Raji (cell line): ENCODE results near the gene POU2AF2.

ENCODE experiments used
- POLR2A ChIP-seq: IDR thresholded peaks from 2 replicates; pipeline ENCODE4 v1.6.1; 2011; ENCODE audit warnings: low read depth, low read length, control low read depth; ENCODE audit not compliant: insufficient read depth

The POU2AF2 gene

GRCh38 chr11:111297696-111298095 is 52.2 kb downstream of the POU2AF2 start:
- TF ChIP-seq POLR2A = no peak

- no peak for TF ChIP-seq POLR2A
Observed at GRCh38 chr11:111298413-111299100, 53.0 kb downstream of the POU2AF2 start, which contains the start of gene POU2AF3. TSS of gene POU2AF3 (plus strand) at chr11:111298546. CDS start at chr11:111298582, 36 bp downstream.

- no peak for TF ChIP-seq POLR2A
Observed at GRCh38 chr11:111299101-111300026, 53.8 kb downstream of the POU2AF2 start.

GRCh38 chr11:111300569-111300968 is 55.0 kb downstream of the POU2AF2 start:
- no peak for TF ChIP-seq POLR2A

- TF ChIP-seq POLR2A = no peak
Observed at GRCh38 chr11:111301004-111301841, 55.7 kb downstream of the POU2AF2 start.

- TF ChIP-seq POLR2A = no peak
Observed at GRCh38 chr11:111301842-111302118, 56.3 kb downstream of the POU2AF2 start.

GRCh38 chr11:111302298-111302697 is 56.8 kb downstream of the POU2AF2 start:
- no peak for TF ChIP-seq POLR2A

- TF ChIP-seq POLR2A = no peak
Observed at GRCh38 chr11:111303461-111303860, 57.9 kb downstream of the POU2AF2 start.

GRCh38 chr11:111305162-111305802 is 59.8 kb downstream of the POU2AF2 start:
- TF ChIP-seq POLR2A = no peak

GRCh38 chr11:111305876-111306275 is 60.4 kb downstream of the POU2AF2 start:
- TF ChIP-seq POLR2A = no peak

- TF ChIP-seq POLR2A = no peak
Observed at GRCh38 chr11:111306321-111306720, 60.8 kb downstream of the POU2AF2 start.

GRCh38 chr11:111307472-111308108 is 62.1 kb downstream of the POU2AF2 start:
- TF ChIP-seq POLR2A = no peak

- TF ChIP-seq POLR2A = no peak
Observed at GRCh38 chr11:111308140-111308539, 62.6 kb downstream of the POU2AF2 start.

GRCh38 chr11:111309215-111309915 is 63.8 kb downstream of the POU2AF2 start:
- TF ChIP-seq POLR2A = no peak
